Cardiac muscle cell (in vitro differentiated cells and primary cell): ENCODE results near the gene RAET1E. TPM values are rescaled to one million over a fixed set of nuclear protein-coding genes. Genes with fewer than 3 reads are reported as not detected.

ENCODE experiments used
- DNase-seq, 2 donors: peaks; one replicate each; pipeline versions ENCODE4 v3.0.0 to v3.0.0-alpha.2; 2010 to 2017; ENCODE audit warnings: low read depth in 1 of 2, low spot score in 1 of 2
- H3K27ac ChIP-seq: fragments of 200-600 bp; sonication (generic); 2 replicates; pipeline ENCODE4 v1.5.1; 2016
- H3K27me3 ChIP-seq: fragments of 200-600 bp; sonication (generic); 2 replicates; pipeline ENCODE4 v1.6.0; 2016; ENCODE audit warnings: control low read depth
- H3K36me3 ChIP-seq: fragments of 200-600 bp; sonication (generic); 2 replicates; pipeline ENCODE4 v1.5.1; 2016; ENCODE audit warnings: control low read depth
- H3K4me1 ChIP-seq: fragments of 200-600 bp; sonication (generic); 2 replicates; pipeline ENCODE4 v1.8.1; 2017; ENCODE audit warnings: low read depth, mild to moderate bottlenecking, mixed run types
- H3K4me3 ChIP-seq: fragments of 200-600 bp; sonication (generic); 2 replicates; pipeline ENCODE4 v1.5.1; 2016; ENCODE audit warnings: mild to moderate bottlenecking
- H3K9me3 ChIP-seq: fragments of 200-600 bp; sonication (generic); 2 replicates; pipeline ENCODE4 v1.5.1; 2017; ENCODE audit warnings: low read depth, mild to moderate bottlenecking, control low read depth
- CTCF ChIP-seq: IDR thresholded peaks from 2 replicates; pipeline ENCODE4 v1.5.1; 2012; ENCODE audit warnings: low read depth, mild to moderate bottlenecking, low read length
- polyA plus RNA-seq: library from polyadenylated mRNA; unstranded; fragments of >200 nt; fragmentation: Nextera tagmentation; extraction: Ambion mirVana; gene quantifications from 2 replicates; pipeline ENCODE4 v1.2.1, GENCODE V29; 2016
- total RNA-seq: library from RNA; depleted of rRNA; stranded (reverse); fragments of >200 nt; gene quantifications from 2 replicates; pipeline ENCODE4 v1.2.3, GENCODE V29; 2016

RAET1E gene
- total and polyA plus RNA-seq, 2 experiments from 2014 or later = not detected

GRCh38 chr6:149891259-149891658, 6.7 kb downstream of the RAET1E start:
- Histone ChIP-seq H3K4me1 (no peaks in the 10 kb centered on the region), H3K27me3 (peaks cover 3% of the 10 kb centered on the region), H3K36me3 (no peaks in the 10 kb centered on the region), H3K4me3 (no peak overlapping the region), H3K9me3 (no peaks in the 10 kb centered on the region), H3K27ac (no peak overlapping the region)
- no peak for DNase-seq
- no peak for TF ChIP-seq CTCF

- no peak for DNase-seq
- Histone ChIP-seq H3K27me3 (peaks cover 3% of the 10 kb centered on the region), H3K36me3 (no peaks in the 10 kb centered on the region), H3K27ac (no peak overlapping the region), H3K4me3 (no peak overlapping the region), H3K9me3 (no peaks in the 10 kb centered on the region), H3K4me1 (no peaks in the 10 kb centered on the region)
- no peak for TF ChIP-seq CTCF
Observed at GRCh38 chr6:149890629-149891045, 7.3 kb downstream of the RAET1E start.

- TF ChIP-seq CTCF = no peak
- no peak for DNase-seq
- H3K9me3 ChIP-seq = no peaks in the 10 kb centered on the region
- peaks cover 8% of the 10 kb centered on the region for H3K27me3 ChIP-seq
- H3K27ac ChIP-seq = no peak overlapping the region
- H3K4me3 ChIP-seq = no peak overlapping the region
- H3K4me1 ChIP-seq = no peaks in the 10 kb centered on the region
- H3K36me3 ChIP-seq = no peaks in the 10 kb centered on the region
Observed at GRCh38 chr6:149889326-149889725, 8.6 kb downstream of the RAET1E start.

GRCh38 chr6:149888659-149889058, 9.3 kb downstream of the RAET1E start:
- Histone ChIP-seq H3K36me3 (no peaks in the 10 kb centered on the region), H3K27me3 (peaks cover 12% of the 10 kb centered on the region), H3K27ac (no peak overlapping the region), H3K4me3 (no peak overlapping the region), H3K9me3 (no peaks in the 10 kb centered on the region), H3K4me1 (no peaks in the 10 kb centered on the region)
- no peak for DNase-seq
- no peak for TF ChIP-seq CTCF

- Histone ChIP-seq H3K4me3 (no peak overlapping the region), H3K27me3 (peaks cover 16% of the 10 kb centered on the region), H3K9me3 (no peaks in the 10 kb centered on the region), H3K4me1 (no peaks in the 10 kb centered on the region), H3K36me3 (no peaks in the 10 kb centered on the region), H3K27ac (no peak overlapping the region)
- DNase-seq = no peak
- TF ChIP-seq CTCF = no peak
Observed at GRCh38 chr6:149888093-149888492, 9.8 kb downstream of the RAET1E start.

GRCh38 chr6:149887343-149887742, 10.6 kb downstream of the RAET1E start:
- no peaks in the 10 kb centered on the region for H3K36me3 ChIP-seq
- H3K27me3 ChIP-seq = peaks cover 16% of the 10 kb centered on the region
- no peaks in the 10 kb centered on the region for H3K9me3 ChIP-seq
- no peak for TF ChIP-seq CTCF
- no peak overlapping the region for H3K27ac ChIP-seq
- DNase-seq = peak in 1 of 2 donors; percentile 66
- no peak overlapping the region for H3K4me3 ChIP-seq
- H3K4me1 ChIP-seq = no peaks in the 10 kb centered on the region
